SK-N-SH treated with all-trans-retinoic acid at 6 μM for 48 hours (cell line): ENCODE results near the gene NOM1.
"Not testable (repeated sequence)": the region's sequence is repeated elsewhere in the genome, so short reads cannot be mapped to it uniquely, and the experiment has no call there.

Experiments used
- OSR1 ChIP-seq: fragments of 250-450 bp; sonication (Bioruptor Pico); IDR thresholded peaks from 2 replicates; pipeline ENCODE4 v1.8.0; 2022; ENCODE audit warnings: moderate library complexity, mild to moderate bottlenecking, inconsistent platforms
- PATZ1 ChIP-seq: fragments of 250-450 bp; sonication (Bioruptor Pico); IDR thresholded peaks from 2 replicates; pipeline ENCODE4 v1.8.0; 2020; ENCODE audit warnings: mild to moderate bottlenecking, moderate library complexity, borderline replicate concordance
- PPARA ChIP-seq: fragments of 250-450 bp; sonication (Bioruptor Pico); IDR thresholded peaks from 2 replicates; pipeline ENCODE4 v1.5.0; 2020; ENCODE audit warnings: mild to moderate bottlenecking, borderline replicate concordance
- RARB ChIP-seq: fragments of 250-450 bp; sonication (Bioruptor Pico); IDR thresholded peaks from 2 replicates; pipeline ENCODE4 v1.8.0; 2021; ENCODE audit warnings: mild to moderate bottlenecking, moderate library complexity
- TSHZ2 ChIP-seq: fragments of 250-450 bp; sonication (Bioruptor Pico); IDR thresholded peaks from 2 replicates; pipeline ENCODE4 v1.5.0; 2020; ENCODE audit warnings: mild to moderate bottlenecking, moderate library complexity
- TF ChIP-seq, protein P1 (sequence below): fragments of 250-450 bp; sonication (Bioruptor Pico); IDR thresholded peaks from 2 replicates; pipeline ENCODE4 v1.5.1; 2020; ENCODE audit warnings: low read depth, mild to moderate bottlenecking, moderate library complexity
- TF ChIP-seq, protein P2 (sequence below): fragments of 250-450 bp; sonication (Bioruptor Pico); IDR thresholded peaks from 2 replicates; pipeline ENCODE4 v1.5.1; 2021; ENCODE audit warnings: mild to moderate bottlenecking, moderate library complexity

DNA sequence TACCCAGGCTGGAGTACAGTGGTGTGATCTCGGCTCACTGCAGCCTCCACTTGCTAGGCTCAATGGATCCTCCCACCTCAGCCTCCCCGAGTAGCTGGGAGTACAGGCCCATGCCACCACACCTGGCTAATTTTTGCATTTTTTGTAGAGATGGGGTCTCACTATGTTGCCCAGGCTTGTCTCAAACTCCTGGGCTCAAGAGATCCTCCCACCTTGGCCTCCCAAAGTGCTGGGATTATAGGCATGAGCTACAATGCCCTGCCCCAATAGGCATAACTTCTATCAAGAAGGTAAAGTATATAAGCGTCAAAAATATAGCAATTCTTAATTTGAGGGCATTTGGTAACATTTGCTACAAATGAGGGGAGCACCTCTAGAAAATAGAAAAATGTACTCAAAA lies 12.7 kb upstream of the NOM1 start:
- not testable (repeated sequence) for TF ChIP-seq PPARA, TSHZ2, RARB, OSR1, PATZ1 (CRISPR knock-in tag)
- TF ChIP-seq, protein P1, sequence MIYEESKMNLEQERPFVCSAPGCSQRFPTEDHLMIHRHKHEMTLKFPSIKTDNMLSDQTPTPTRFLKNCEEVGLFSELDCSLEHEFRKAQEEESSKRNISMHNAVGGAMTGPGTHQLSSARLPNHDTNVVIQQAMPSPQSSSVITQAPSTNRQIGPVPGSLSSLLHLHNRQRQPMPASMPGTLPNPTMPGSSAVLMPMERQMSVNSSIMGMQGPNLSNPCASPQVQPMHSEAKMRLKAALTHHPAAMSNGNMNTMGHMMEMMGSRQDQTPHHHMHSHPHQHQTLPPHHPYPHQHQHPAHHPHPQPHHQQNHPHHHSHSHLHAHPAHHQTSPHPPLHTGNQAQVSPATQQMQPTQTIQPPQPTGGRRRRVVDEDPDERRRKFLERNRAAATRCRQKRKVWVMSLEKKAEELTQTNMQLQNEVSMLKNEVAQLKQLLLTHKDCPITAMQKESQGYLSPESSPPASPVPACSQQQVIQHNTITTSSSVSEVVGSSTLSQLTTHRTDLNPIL (CRISPR knock-in tag): not testable (repeated sequence)
- TF ChIP-seq, protein P2, sequence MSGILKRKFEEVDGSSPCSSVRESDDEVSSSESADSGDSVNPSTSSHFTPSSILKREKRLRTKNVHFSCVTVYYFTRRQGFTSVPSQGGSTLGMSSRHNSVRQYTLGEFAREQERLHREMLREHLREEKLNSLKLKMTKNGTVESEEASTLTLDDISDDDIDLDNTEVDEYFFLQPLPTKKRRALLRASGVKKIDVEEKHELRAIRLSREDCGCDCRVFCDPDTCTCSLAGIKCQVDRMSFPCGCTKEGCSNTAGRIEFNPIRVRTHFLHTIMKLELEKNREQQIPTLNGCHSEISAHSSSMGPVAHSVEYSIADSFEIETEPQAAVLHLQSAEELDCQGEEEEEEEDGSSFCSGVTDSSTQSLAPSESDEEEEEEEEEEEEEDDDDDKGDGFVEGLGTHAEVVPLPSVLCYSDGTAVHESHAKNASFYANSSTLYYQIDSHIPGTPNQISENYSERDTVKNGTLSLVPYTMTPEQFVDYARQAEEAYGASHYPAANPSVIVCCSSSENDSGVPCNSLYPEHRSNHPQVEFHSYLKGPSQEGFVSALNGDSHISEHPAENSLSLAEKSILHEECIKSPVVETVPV (CRISPR knock-in tag): not testable (repeated sequence)
